HEK293T (cell line): ENCODE results near the gene LRRTM1.

Experiments
- CTCF ChIA-PET: fragments of 350-600 bp; formaldehyde crosslinking; extraction: SDS; loops from one replicate; lab custom pipeline; 2021; ENCODE audit warnings: antibody characterized with exemption, inconsistent platforms; lab: Yijun Ruan, JAX
- POLR2A ChIA-PET: fragments of 350-600 bp; formaldehyde crosslinking; extraction: SDS; loops from one replicate; lab custom pipeline; 2020; ENCODE audit warnings: antibody characterized with exemption, inconsistent platforms; lab: Yijun Ruan, JAX
- DNase-seq: peaks from one replicate; pipeline ENCODE4 v3.0.0; 2012; ENCODE audit warnings: mixed read lengths; ENCODE audit errors: extremely low spot score
- ARNT ChIP-seq: fragments of 450-650 bp; IDR thresholded peaks from 2 replicates; pipeline ENCODE4 v1.6.1; 2017; ENCODE audit warnings: mild to moderate bottlenecking
- BHLHE40 ChIP-seq: fragments of 450-650 bp; IDR thresholded peaks from 2 replicates; pipeline ENCODE4 v1.6.1; 2016; ENCODE audit warnings: mild to moderate bottlenecking, moderate library complexity, borderline replicate concordance
- CTBP1 ChIP-seq: fragments of 450-650 bp; IDR thresholded peaks from 2 replicates; pipeline ENCODE4 v1.6.1; 2016; ENCODE audit warnings: borderline replicate concordance
- ELF4 ChIP-seq: fragments of 450-650 bp; IDR thresholded peaks from 2 replicates; pipeline ENCODE4 v1.6.1; 2017; ENCODE audit warnings: antibody characterized with exemption
- FOXA1 ChIP-seq: fragments of 450-650 bp; IDR thresholded peaks from 2 replicates; pipeline ENCODE4 v1.6.1; 2016; ENCODE audit warnings: mild to moderate bottlenecking
- FOXK2 ChIP-seq: fragments of 450-650 bp; IDR thresholded peaks from 2 replicates; pipeline ENCODE4 v1.6.1; 2016; ENCODE audit warnings: mild to moderate bottlenecking
- FOXM1 ChIP-seq: fragments of 450-650 bp; IDR thresholded peaks from 2 replicates; pipeline ENCODE4 v1.6.1; 2017; ENCODE audit warnings: mild to moderate bottlenecking, borderline replicate concordance
- HDGF ChIP-seq: fragments of 450-650 bp; IDR thresholded peaks from 2 replicates; pipeline ENCODE4 v1.6.1; 2017; ENCODE audit warnings: antibody characterized with exemption, borderline replicate concordance
- L3MBTL2 ChIP-seq: fragments of 450-650 bp; conservative IDR thresholded peaks from 2 replicates; pipeline ENCODE4 v1.6.1; 2016; ENCODE audit warnings: mild to moderate bottlenecking
- LEF1 ChIP-seq: fragments of 450-650 bp; IDR thresholded peaks from 2 replicates; pipeline ENCODE4 v1.6.1; 2017; ENCODE audit warnings: mild to moderate bottlenecking, borderline replicate concordance
- NFRKB ChIP-seq: fragments of 450-650 bp; IDR thresholded peaks from 2 replicates; pipeline ENCODE4 v1.6.1; 2016; ENCODE audit warnings: mild to moderate bottlenecking, moderate library complexity
- PKNOX1 ChIP-seq: fragments of 450-650 bp; IDR thresholded peaks from 2 replicates; pipeline ENCODE4 v1.6.1; 2016
- SP1 ChIP-seq: fragments of 450-650 bp; IDR thresholded peaks from 2 replicates; pipeline ENCODE4 v1.6.1; 2017
- SUZ12 ChIP-seq: fragments of 450-650 bp; IDR thresholded peaks from 2 replicates; pipeline ENCODE4 v1.6.1; 2016; ENCODE audit warnings: mild to moderate bottlenecking
- TARDBP ChIP-seq: fragments of 450-650 bp; IDR thresholded peaks from 2 replicates; pipeline ENCODE4 v1.6.1; 2016
- ZNF384 ChIP-seq: fragments of 450-650 bp; IDR thresholded peaks from 2 replicates; pipeline ENCODE4 v1.6.1; 2016

LRRTM1 gene

DNA sequence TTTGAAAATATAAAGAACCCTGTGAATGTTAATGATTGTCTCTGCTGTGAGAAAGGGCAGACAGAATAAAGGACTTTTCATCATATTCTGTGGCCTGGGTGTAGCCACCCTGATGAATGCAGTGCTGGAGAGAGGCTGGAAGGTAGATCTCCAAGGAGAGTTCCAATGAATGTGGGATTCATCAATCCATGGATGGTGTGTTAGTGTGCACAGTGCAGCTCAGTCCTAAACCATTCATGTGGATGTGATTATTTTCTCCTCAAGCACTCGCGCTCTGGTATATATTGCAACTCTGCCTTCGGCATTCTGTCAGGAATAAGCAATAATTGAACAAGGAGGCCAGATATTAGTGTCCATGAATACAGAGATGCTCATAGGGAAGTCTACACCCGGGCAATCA is 47.1 kb downstream of the LRRTM1 start:
- TF ChIP-seq TARDBP (no peak), FOXK2 (no peak), ELF4 (no peak), SUZ12 (no peak), SP1 (no peak), PKNOX1 (no peak), L3MBTL2 (no peak), ZNF384 (no peak), FOXM1 (no peak), ARNT (no peak), NFRKB (no peak), HDGF (no peak), CTBP1 (no peak), FOXA1 (no peak), LEF1 (no peak)
- POLR2A ChIA-PET: no interaction called here
- DNase-seq: no peak
- CTCF ChIA-PET: no interaction called here

DNA sequence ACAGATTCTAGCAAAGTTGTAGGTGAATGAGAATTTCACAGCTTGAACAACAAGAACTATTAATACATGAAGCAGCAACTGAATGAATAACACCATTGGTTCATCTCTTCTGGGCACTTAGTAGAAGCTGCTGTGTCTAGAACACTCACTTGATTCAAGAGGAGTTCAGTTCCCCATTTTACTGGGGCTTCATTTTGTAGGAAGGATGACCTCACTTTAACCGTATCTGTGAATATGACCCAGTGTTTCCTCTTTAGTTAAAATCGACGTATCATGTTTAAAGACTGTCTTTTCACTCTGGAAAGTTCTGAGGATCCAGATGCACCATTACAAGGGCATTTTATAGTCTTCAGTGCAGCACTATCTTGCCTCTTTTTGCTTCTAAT is 47.8 kb downstream of the LRRTM1 start:
- no peak for TF ChIP-seq L3MBTL2
- TF ChIP-seq ELF4: no peak
- no peak for TF ChIP-seq HDGF
- TF ChIP-seq ARNT: no peak
- TF ChIP-seq NFRKB: no peak
- TF ChIP-seq BHLHE40: no peak
- TF ChIP-seq LEF1: no peak
- TF ChIP-seq SP1: no peak
- no peak for TF ChIP-seq TARDBP
- TF ChIP-seq SUZ12: no peak
- no peak for TF ChIP-seq FOXA1
- TF ChIP-seq PKNOX1: no peak
- TF ChIP-seq ZNF384: no peak
- TF ChIP-seq FOXK2: no peak
- no peak for TF ChIP-seq FOXM1
- no peak for TF ChIP-seq CTBP1
- ChIA-PET POLR2A (no interaction called here), CTCF (no interaction called here)
- DNase-seq: no peak

DNA sequence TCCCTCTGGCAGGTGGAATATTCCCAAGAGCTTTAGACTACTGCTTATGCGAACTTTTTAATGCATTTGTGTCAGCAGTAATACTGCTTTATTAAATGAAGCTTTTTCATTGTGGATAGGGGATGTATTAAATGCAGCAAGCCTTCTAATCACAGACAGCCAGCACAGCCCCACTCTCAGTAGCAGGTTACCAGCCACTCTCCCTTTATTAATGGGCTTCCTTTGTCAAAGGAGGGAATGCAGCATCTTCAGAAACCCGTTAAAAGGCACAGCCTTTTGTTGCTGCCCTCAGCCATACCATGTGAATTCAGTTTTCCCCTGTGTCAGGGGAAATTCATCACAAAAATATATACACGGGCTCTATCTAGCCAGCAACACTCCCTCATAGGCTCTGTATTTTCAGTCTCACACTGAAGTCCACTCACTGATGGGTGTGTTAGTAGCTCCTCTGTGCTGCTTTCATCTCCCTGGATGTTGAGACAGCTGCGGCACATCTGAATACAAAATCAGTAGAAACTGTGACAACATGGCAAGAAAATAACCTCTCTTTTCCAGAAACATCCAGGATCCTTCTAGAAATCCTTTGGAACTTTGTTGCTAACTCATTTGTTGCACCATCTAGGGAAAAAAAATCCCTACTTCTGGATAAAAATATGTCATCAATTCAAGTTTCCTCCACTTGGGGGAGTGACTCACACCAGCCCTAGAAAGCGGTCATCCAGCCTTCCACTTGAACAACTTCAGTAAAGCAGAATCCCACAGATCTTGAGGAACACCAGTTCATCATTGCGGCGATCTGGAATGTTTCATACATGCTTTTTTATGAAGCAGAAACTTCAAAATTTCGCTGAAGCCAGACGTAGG is 48.4 kb downstream of the LRRTM1 start:
- ChIA-PET CTCF (no interaction called here), POLR2A (no interaction called here)
- TF ChIP-seq FOXA1: no peak
- TF ChIP-seq L3MBTL2: no peak
- TF ChIP-seq ZNF384: no peak
- TF ChIP-seq NFRKB: no peak
- no peak for TF ChIP-seq PKNOX1
- TF ChIP-seq SP1: no peak
- DNase-seq: peak; percentile 34

DNA sequence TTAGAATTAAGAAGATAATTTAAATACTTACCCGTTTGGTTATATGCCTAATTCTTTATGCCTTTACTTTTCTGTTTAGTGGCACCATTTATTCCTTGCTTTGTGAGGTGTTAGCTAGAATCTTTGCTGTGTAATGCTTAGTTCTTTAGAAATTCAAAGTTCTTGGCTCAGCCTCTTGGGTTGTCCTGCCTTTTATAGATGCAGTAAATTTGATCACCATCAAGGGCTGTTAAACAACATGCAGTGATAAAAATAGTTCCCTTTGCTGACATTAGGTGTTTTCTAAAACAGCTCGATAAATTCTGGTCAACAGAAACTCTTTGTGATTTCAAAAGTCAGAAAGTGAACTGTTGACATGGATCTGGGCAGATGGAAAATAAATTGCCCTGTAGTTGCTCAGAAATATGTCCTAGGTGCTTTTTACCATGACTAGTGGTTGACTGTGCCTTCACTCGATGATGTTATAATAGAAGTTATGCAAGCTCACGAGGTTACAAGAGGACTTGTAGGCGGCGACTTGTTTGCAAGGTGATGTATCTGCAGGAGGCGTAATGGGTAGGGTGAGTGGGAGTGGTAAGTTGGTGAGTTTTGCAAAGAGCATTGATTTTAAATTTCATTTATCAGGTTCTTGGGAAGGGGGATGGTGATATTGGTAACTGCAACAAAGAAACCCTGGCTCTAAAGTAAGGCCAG is 52.1 kb downstream of the LRRTM1 start:
- DNase-seq: no peak
- POLR2A ChIA-PET: no interaction called here
- TF ChIP-seq BHLHE40: no peak
- no peak for TF ChIP-seq SP1
- TF ChIP-seq ARNT: no peak
- no peak for TF ChIP-seq LEF1
- TF ChIP-seq FOXA1: no peak
- no peak for TF ChIP-seq PKNOX1
- TF ChIP-seq ELF4: no peak
- TF ChIP-seq TARDBP: no peak
- no peak for TF ChIP-seq FOXK2
- no peak for TF ChIP-seq SUZ12
- TF ChIP-seq ZNF384: no peak
- TF ChIP-seq L3MBTL2: no peak
- no peak for TF ChIP-seq HDGF
- TF ChIP-seq NFRKB: no peak
- no peak for TF ChIP-seq FOXM1
- no peak for TF ChIP-seq CTBP1
- CTCF ChIA-PET: no interaction called here
